Activated naive CD4-positive, alpha-beta T cell treated with anti-CD3 and anti-CD28 coated beads, Interleukin-2, amount 50 U/mL, for 24 hours (primary cell): ENCODE data around the gene ZMYM5.
"Not testable (repeated sequence)": the region's sequence is repeated elsewhere in the genome, so short reads cannot be mapped to it uniquely, and the experiment has no call there.

Experiments used
- H3K27ac Mint-ChIP-seq: one replicate; pipeline ENCODE4 v1.8.0; 2021; ENCODE audit warnings: mild to moderate bottlenecking, mixed read lengths
- H3K27me3 Mint-ChIP-seq: one replicate; pipeline ENCODE4 v1.8.0; 2021; ENCODE audit warnings: mixed read lengths
- H3K36me3 Mint-ChIP-seq: one replicate; pipeline ENCODE4 v1.8.0; 2021; ENCODE audit warnings: mixed read lengths
- H3K4me1 Mint-ChIP-seq: one replicate; pipeline ENCODE4 v1.8.0; 2021; ENCODE audit warnings: mixed read lengths
- H3K4me3 Mint-ChIP-seq: one replicate; pipeline ENCODE4 v1.8.0; 2021; ENCODE audit warnings: mild to moderate bottlenecking, mixed read lengths
- H3K9me3 Mint-ChIP-seq: one replicate; pipeline ENCODE4 v1.8.0; 2021; ENCODE audit warnings: mixed read lengths

The ZMYM5 gene

DNA sequence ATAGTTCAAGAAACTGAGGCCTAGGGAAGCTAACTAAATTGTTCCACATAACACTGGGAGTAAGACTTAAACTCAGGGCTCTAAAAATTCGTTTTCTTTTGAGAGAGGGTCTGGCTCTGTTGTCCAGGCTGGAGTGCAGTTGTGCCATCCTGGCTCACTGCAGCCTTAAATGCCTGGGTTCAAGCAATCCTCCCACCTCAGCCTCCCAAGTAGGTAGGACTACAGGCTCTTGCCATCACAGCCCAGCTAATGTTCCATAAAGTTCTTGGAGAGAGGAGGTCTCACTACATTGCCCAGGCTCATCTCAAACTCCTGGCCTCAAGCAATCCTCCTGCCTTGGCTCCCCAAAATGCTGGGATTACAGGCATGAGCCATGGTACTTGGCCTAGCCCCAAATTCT lies 10.7 kb downstream of the ZMYM5 start:
- Mint-ChIP-seq H3K27ac (no peak overlapping the region), H3K4me3 (no peak overlapping the region), H3K27me3 (no peaks in the 10 kb centered on the region), H3K4me1 (peaks cover 31% of the 10 kb centered on the region), H3K9me3 (no peaks in the 10 kb centered on the region), H3K36me3 (peaks cover 18% of the 10 kb centered on the region)

- Mint-ChIP-seq H3K27ac (no peak overlapping the region), H3K4me3 (no peak overlapping the region), H3K36me3 (peaks cover 7% of the 10 kb centered on the region), H3K27me3 (no peaks in the 10 kb centered on the region), H3K4me1 (peaks cover 23% of the 10 kb centered on the region), H3K9me3 (no peaks in the 10 kb centered on the region)
Measured at GRCh38 chr13:19845758-19846157, 17.7 kb downstream of the ZMYM5 start.

DNA sequence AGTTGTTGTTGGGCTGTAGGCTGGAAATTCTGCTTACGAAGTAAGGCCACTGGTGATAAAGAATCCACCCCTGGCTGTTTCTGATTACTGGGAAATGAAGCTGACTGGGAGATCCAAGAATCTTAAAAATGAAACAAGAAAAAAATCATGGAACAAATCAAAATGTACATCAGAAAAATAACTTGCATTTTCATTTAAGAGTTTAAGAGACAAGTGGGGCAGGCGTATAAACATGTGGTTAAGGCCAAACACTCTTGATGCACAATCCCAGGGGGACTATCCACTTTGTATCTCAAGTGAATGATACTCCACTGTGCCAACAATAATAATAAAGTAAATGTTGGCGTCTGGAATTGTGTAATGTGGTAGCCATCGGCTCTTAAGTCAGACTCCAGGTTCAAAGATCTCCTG lies 24.6 kb downstream of the ZMYM5 start:
- Mint-ChIP-seq H3K27me3 (no peaks in the 10 kb centered on the region), H3K9me3 (no peaks in the 10 kb centered on the region), H3K4me3 (no peak overlapping the region), H3K4me1 (peaks cover 3% of the 10 kb centered on the region), H3K36me3 (peaks cover 18% of the 10 kb centered on the region), H3K27ac (no peak overlapping the region)

- no peak overlapping the region for H3K27ac Mint-ChIP-seq
- no peaks in the 10 kb centered on the region for H3K27me3 Mint-ChIP-seq
- no peaks in the 10 kb centered on the region for H3K9me3 Mint-ChIP-seq
- H3K4me3 Mint-ChIP-seq, result no peak overlapping the region
- peaks cover 3% of the 10 kb centered on the region for H3K4me1 Mint-ChIP-seq
- peaks cover 22% of the 10 kb centered on the region for H3K36me3 Mint-ChIP-seq
Measured at GRCh38 chr13:19836472-19836871, 27.0 kb downstream of the ZMYM5 start.

DNA sequence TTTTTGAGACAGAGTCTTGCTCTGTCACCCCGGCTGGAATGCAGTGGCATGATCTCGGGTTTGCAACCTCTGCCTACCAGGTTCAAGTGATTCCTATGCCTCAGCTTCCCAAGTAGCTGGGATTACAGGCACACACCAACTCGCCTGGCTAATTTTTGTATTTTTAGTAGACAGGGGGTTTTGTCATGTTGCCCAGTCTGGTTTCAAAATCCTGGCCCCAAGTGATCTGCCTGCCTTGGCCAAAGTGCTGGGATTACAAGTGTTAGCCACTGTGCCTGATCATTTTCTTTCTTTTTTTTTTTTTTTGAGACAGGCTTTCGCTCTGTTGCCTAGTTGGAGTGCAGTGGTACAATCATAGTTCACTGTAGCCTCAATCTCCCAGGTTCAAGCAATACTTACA lies 28.7 kb downstream of the ZMYM5 start:
- peaks cover 26% of the 10 kb centered on the region for H3K36me3 Mint-ChIP-seq
- no peaks in the 10 kb centered on the region for H3K27me3 Mint-ChIP-seq
- H3K9me3 Mint-ChIP-seq, result no peaks in the 10 kb centered on the region
- H3K27ac Mint-ChIP-seq, result no peak overlapping the region
- H3K4me3 Mint-ChIP-seq, result no peak overlapping the region
- H3K4me1 Mint-ChIP-seq, result peaks cover 3% of the 10 kb centered on the region

DNA sequence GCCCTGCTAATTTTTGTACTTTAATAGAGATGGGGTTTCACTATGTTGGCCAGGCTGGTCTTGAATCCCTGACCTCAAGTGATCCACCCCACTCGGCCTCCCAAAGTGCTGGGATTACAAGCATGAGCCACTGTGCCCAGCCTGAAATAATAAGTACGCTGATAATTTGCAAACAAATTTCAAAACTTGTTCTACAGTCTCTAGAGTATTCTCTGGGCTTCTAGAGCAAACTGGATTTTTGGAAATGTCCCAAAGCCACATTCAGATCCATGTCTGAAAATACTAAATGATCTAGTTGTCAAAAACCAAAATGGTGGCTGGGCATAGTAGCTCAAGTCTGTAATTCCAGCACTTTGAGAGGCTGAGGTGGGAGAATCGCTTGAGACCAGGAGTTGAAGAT lies 40.8 kb downstream of the ZMYM5 start:
- no peaks in the 10 kb centered on the region for H3K9me3 Mint-ChIP-seq
- no peak overlapping the region for H3K4me3 Mint-ChIP-seq
- H3K36me3 Mint-ChIP-seq, result peaks cover 21% of the 10 kb centered on the region
- H3K4me1 Mint-ChIP-seq, result no peaks in the 10 kb centered on the region
- no peaks in the 10 kb centered on the region for H3K27me3 Mint-ChIP-seq
- no peak overlapping the region for H3K27ac Mint-ChIP-seq

GRCh38 chr13:19818223-19818842 lies 45.1 kb downstream of the ZMYM5 start:
- H3K36me3 Mint-ChIP-seq, result peaks cover 15% of the 10 kb centered on the region
- no peak overlapping the region for H3K4me3 Mint-ChIP-seq
- no peaks in the 10 kb centered on the region for H3K4me1 Mint-ChIP-seq
- no peaks in the 10 kb centered on the region for H3K27me3 Mint-ChIP-seq
- H3K9me3 Mint-ChIP-seq, result no peaks in the 10 kb centered on the region
- H3K27ac Mint-ChIP-seq, result no peak overlapping the region

GRCh38 chr13:19817510-19818158 lies 45.8 kb downstream of the ZMYM5 start:
- Mint-ChIP-seq H3K9me3 (no peaks in the 10 kb centered on the region), H3K27me3 (no peaks in the 10 kb centered on the region), H3K4me1 (no peaks in the 10 kb centered on the region), H3K4me3 (no peak overlapping the region), H3K27ac (no peak overlapping the region), H3K36me3 (peaks cover 15% of the 10 kb centered on the region)

- Mint-ChIP-seq H3K4me3 (no peak overlapping the region), H3K4me1 (no peaks in the 10 kb centered on the region), H3K27me3 (no peaks in the 10 kb centered on the region), H3K9me3 (no peaks in the 10 kb centered on the region), H3K27ac (no peak overlapping the region), H3K36me3 (peaks cover 17% of the 10 kb centered on the region)
Measured at GRCh38 chr13:19817106-19817505, 46.3 kb downstream of the ZMYM5 start.

DNA sequence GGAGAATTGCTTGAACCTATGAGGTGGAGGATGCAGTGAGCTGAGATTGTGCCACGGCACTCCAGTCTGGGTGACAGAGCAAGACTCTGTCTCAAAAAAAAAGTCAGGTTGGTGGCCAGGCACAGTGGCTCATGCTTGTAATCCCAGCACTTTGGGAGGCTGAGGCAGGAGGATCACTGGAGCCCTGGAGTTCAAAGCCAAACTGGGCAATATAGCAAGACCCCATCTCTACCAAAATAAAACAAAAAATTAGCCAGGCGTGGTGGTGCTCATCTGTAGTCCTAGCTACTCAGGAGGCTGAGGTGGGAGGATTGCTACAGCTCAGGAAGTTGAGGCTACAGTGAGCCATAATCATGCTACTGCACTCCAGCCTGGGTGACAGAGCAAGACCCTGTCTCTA lies 47.6 kb downstream of the ZMYM5 start:
- H3K27me3 Mint-ChIP-seq, H3K9me3 Mint-ChIP-seq, H3K4me1 Mint-ChIP-seq, H3K27ac Mint-ChIP-seq, H3K4me3 Mint-ChIP-seq: not testable (repeated sequence)
- peaks cover 15% of the 10 kb centered on the region for H3K36me3 Mint-ChIP-seq

GRCh38 chr13:19810996-19811881 lies 52.2 kb downstream of the ZMYM5 start:
- no peaks in the 10 kb centered on the region for H3K27me3 Mint-ChIP-seq
- H3K36me3 Mint-ChIP-seq, result peaks cover 2% of the 10 kb centered on the region
- no peaks in the 10 kb centered on the region for H3K9me3 Mint-ChIP-seq
- H3K4me1 Mint-ChIP-seq, result no peaks in the 10 kb centered on the region
- peak overlapping the region; percentile 55 for H3K27ac Mint-ChIP-seq
- no peak overlapping the region for H3K4me3 Mint-ChIP-seq

DNA sequence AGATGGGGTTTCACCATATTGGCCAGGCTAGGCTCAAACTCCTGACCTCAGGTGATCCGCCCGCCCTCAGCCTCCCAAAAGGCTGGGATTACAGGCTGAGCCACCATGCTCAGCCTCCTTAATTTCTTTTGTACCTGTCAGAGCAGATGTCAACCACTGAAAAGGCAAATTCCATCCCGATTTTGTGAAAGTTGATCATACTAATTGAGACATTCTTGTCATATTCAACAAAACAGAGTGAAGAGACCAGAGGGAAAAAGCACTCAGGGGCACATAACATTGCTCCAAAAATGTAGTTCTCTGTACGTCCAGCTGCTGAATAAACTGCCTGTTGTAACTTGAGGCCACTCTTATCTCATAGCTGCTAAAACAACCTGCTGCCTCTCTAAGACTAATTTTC lies 53.3 kb downstream of the ZMYM5 start:
- Mint-ChIP-seq H3K4me1 (no peaks in the 10 kb centered on the region), H3K9me3 (no peaks in the 10 kb centered on the region), H3K36me3 (peaks cover 2% of the 10 kb centered on the region), H3K27ac (no peak overlapping the region), H3K4me3 (no peak overlapping the region), H3K27me3 (no peaks in the 10 kb centered on the region)

- Mint-ChIP-seq H3K9me3 (no peaks in the 10 kb centered on the region), H3K4me3 (no peak overlapping the region)
Measured at GRCh38 chr13:19805765-19806164, 57.7 kb downstream of the ZMYM5 start.

GRCh38 chr13:19795956-19796355 lies 67.5 kb downstream of the ZMYM5 start:
- Mint-ChIP-seq H3K4me1 (no peaks in the 10 kb centered on the region), H3K9me3 (no peaks in the 10 kb centered on the region), H3K27ac (no peak overlapping the region), H3K36me3 (peaks cover 2% of the 10 kb centered on the region), H3K27me3 (no peaks in the 10 kb centered on the region), H3K4me3 (no peak overlapping the region)

More at GRCh38 chr13:19805765-19806164, 57.7 kb downstream of the ZMYM5 start:
- no peaks in the 10 kb centered on the region for H3K27me3 Mint-ChIP-seq
- peak overlapping the region; percentile 51 for H3K27ac Mint-ChIP-seq
- no peaks in the 10 kb centered on the region for H3K36me3 Mint-ChIP-seq
- no peaks in the 10 kb centered on the region for H3K4me1 Mint-ChIP-seq

- H3K4me1 Mint-ChIP-seq, result no peaks in the 10 kb centered on the region
- no peaks in the 10 kb centered on the region for H3K36me3 Mint-ChIP-seq
- no peaks in the 10 kb centered on the region for H3K27me3 Mint-ChIP-seq
- no peaks in the 10 kb centered on the region for H3K9me3 Mint-ChIP-seq
- H3K4me3 Mint-ChIP-seq, result no peak overlapping the region
- no peak overlapping the region for H3K27ac Mint-ChIP-seq
Measured at GRCh38 chr13:19794631-19795030, 68.8 kb downstream of the ZMYM5 start.

GRCh38 chr13:19791953-19792537 lies 71.4 kb downstream of the ZMYM5 start:
- no peaks in the 10 kb centered on the region for H3K4me1 Mint-ChIP-seq
- no peaks in the 10 kb centered on the region for H3K9me3 Mint-ChIP-seq
- no peak overlapping the region for H3K4me3 Mint-ChIP-seq
- no peak overlapping the region for H3K27ac Mint-ChIP-seq
- H3K27me3 Mint-ChIP-seq, result no peaks in the 10 kb centered on the region
- H3K36me3 Mint-ChIP-seq, result no peaks in the 10 kb centered on the region
